HG02678 (cell line): ENCODE data around the gene NTNG1.

Experiments
- ATAC-seq: cut with Tn5 transposase; IDR thresholded peaks from one replicate; pipeline ENCODE4 v1.9.1; 2021; ENCODE audit warnings: mild to moderate bottlenecking, moderate library complexity; ENCODE audit not compliant: unreplicated experiment

NTNG1 gene

DNA sequence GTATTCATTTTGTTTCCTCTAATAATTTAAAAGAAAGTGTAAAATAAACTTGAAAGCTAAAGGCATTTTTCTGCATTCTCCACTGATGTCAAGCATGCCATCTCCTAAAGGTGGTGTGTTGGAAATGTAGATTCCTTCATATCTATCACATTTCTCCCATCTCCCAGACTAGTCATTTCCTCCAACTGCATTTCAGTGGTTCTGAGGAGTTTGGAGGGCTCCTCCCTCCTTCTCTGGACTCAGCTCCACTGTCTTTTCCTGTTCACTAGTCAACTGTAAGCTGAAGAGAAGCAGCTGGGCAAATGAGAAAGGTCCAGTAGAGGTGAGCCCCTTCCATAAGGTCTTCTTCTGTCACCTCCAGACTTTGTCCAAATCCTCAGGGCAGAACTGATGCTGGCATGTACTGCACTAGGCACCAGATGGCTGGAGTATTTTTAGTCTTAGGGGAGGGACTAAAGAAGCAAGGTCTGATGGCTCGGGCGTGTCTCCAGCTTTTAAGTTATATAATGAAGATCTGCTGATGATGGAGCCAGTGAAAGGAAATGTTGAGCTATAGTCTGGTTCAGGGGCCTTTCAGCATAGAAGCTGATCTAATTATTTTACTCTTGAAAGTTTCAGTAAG is 186.1 kb downstream of the NTNG1 start:
- ATAC-seq: no peak

DNA sequence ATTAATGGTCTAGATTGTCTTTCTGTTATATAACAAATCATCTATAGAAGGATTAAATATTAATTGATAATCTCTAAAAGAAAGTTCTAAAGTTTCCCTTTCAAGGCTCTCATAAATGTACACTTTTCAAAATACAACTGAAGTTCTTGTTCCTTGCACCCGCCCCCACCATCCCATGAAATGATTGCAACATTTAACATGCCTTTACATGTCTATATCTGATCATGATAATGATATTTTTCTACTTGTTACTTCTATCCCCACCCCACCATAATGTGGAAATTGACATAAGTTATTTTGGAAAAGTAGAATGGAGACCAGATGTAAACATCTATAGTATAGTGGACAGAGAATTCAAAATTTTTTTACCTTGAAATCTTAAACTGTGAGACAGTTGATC is 186.6 kb downstream of the NTNG1 start:
- ATAC-seq: no peak

DNA sequence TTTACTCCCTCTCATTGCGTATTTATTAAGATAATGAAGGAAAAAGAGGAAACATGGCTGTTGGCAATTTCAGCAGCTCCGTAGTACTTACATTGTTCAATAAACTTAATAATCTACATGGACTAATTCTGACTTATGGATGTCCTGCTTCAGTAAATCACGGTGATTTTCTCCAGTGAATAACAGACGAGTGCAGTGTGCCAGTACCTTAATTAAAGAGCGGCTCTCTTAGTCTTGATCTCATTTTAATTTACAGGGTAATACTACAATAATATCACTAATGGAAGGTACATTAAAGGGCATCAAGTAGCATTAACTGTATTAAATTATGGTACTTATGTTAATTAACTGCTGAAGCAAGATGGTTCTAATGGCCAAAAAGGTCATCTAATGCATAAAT is 187.2 kb downstream of the NTNG1 start:
- no peak for ATAC-seq

DNA sequence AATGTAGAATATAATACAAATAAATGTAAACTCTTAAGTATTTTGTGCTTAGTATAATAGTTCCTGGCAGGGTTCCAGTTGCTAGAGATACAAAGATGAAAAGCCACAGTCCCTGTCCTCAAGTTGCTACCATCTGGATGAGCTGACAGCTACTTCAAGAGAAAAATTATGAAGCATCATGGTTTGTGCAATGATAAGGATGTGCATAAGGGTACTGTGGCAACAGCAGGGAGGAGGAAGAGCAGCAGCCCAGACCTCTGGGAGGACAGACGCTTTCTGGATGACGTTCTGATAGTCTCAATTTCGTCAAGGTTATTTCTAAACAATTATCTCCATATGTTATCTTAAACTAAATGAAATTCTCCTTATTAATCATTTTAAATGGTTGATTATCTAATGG is 198.9 kb downstream of the NTNG1 start:
- no peak for ATAC-seq

DNA sequence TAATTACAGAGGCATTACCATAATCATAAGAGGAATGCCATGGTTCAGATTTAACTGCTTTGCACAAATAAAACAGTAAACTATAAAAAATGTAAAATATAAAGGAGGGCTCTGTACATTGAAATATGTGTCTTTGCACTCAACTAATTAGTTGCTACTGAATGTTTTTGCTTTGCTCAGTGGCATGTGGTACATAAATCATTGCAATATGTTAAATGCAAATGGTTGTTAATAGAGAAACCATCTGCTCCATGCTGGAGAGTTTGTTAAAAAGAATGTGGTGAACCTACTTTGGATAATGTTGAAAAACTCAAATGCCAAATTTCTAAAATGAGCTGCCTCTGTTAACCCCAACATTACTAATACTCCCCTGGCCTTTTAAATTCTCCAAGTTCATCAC is 201.5 kb downstream of the NTNG1 start:
- ATAC-seq: no peak

DNA sequence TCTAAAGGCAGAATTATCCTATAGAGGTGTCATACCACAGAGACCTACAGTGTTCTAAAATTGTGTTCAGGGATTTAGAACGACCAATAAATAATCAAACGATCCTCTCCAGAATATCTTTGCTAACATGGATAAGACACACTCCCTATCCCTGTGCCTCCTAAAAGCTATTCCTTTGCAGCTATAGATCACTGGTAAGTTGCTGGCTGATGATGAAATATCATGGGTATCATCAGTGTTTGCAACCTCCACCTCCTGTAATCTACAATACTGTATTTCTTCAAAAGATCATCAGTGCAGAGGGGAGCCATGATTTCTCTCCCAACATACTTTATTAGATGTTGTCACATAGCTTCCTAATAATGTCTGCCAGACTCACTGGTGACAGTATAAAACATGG is 201.9 kb downstream of the NTNG1 start:
- ATAC-seq: no peak

DNA sequence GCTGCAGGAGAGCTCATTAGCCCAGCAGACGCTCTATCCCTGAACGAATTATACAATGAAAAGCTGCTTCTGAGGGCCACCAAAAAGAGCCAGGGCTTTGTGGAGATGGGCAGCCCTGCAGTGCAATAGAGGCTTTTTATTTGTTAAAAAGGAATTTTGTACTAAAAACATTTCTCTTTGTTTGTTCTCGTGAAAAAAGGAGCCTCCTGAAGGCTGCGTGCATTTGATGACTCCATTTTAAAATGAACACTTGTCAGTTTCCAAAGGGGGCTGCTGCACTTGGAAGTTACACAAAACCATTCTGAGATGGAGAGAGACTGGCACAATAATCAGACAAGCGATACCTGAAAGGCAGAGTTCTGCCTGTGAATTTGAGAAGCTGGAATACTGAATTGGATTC is 202.8 kb downstream of the NTNG1 start:
- no peak for ATAC-seq

DNA sequence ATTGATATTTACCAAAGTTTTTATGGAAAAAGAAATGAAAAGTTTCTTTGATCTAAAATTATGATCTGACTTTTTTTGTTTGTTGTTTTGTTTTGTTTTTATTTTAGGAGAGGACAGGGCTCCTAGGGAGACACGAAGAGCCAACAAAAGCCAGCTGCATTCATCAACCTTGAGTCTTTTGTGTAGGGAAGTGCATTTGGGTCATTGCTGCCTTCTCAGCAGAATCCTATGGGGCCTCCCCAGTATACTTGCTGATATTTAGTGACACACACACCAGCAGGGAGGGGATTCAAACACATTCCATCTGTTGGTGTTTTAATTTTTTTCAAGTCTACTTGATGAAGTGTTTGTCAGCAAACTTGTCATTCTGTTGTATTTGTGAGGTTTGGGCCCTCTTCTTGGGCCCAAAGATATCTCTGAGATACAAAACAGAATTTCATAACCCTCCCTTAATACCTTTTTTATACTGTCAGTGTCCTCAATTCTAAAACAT is 203.5 kb downstream of the NTNG1 start:
- ATAC-seq: no peak

DNA sequence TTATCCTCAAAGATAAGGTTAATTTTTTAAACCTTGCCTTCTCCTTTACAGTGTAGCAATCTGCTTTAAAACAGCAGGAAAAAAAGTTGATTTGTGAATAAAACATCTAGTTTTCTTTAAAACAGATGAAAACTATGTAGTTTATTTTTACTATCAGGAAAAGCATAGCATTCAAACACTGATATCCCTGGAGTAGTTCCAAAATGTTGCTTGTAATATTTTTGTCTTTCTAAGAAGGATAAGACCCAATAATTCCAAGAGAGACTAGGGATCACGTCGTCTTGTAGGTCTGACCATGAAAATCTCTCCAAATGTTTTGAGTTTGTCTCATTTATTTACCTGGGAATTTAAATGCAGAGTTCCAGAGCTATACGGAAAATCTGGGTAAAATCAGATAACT is 204.0 kb downstream of the NTNG1 start:
- ATAC-seq: no peak

DNA sequence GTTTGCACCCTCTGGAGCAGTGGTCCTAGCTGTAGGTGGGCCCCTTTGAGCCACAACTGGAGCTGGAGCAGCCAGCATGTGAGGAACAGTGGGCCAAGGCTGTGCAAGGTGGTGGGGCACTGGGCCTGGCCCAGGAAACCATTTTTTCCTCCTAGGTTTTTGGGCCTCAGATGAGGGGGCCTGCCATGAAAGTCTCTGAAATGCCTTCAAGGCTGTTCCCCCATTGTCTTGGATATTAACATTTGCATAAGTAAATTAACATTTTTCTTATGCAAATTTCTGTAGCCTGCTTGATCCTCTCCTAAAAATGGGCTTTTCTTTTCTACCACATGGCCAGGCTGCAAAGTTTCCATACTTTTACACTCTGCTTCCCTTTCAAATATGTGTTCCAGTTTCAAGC is 212.0 kb downstream of the NTNG1 start:
- ATAC-seq: no peak

DNA sequence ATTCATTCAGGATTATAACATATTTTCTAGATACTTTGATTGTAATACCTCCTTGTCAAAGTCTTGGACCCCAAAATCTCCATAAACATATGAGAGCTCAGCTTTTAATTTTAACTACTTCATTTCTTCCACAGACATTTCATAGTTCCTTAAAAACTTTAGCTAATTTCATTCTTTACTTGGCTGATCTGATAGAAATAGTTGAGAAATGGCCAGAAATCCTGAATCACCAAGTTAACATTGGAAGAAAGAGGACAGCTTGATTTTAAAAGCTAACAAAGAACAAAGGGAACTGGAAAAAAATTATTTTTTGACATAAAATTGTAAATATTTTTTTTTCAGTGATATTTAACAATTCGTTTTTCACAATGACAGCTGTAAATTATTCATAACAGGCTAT is 216.5 kb downstream of the NTNG1 start:
- no peak for ATAC-seq

DNA sequence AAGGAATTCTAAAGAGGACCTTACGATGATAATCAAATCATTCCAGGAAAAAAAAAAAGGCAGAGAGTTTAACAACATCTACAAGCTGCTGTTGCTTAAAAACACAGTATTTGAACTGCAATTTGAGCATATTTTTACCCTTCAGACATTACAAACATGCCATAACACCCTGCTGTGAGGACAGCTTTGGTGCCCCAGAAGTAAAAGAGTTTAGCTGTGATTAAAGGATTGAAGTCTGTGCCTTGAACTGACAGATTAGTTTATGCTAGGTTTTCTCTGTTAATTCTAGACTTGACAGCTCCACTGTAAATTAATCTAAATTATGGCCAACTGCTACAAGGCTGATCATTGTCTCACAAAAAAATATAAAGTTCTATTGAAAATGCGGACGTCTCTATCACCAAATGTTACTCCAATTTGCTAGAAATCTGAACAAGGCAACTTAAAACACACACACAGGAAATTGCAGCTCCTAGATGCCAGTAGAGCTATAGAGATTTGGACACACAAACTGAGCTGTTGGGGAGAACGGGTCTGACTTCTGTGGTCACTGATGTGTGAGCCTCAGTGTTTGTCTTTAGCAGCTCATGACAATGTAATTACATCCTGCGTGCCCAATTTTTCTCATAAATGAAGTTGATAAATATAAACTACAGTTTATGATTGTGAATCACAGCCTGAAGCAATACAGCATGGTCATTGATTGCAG is 217.9 kb downstream of the NTNG1 start:
- no peak for ATAC-seq

DNA sequence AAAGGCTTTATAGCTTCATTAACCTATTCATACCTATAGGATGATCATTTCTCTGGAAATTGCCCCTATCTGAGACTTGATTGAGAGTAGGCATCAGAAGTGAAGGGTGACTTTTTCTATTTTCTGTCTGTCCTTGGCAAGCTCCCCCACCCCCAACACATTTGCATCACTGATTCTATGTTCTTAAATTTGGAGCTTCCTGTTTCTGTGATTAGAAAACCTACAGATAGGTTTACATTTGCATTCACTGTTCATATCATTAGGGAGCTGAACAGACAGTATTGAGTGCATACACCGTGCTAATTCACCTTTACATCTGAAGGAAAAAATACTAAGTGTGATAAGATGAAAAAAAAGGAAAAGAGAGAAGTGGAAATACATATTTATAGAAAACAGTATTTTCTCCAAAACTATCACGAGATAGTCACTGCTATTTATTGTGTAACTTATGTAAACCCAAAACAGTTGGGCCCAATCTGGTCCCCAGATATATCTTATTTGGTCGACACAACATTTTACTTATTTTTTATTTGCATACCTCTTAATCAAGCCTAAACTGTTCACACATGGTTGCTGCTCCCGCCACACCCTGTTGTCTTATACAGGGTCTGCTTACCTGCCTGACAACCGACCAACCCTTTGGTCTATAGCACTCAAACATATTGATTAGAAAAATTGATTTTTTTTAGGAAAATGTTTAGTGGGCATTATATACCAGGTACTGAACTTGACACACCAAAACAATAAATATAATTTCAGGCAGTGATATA is 218.8 kb downstream of the NTNG1 start:
- ATAC-seq: no peak

DNA sequence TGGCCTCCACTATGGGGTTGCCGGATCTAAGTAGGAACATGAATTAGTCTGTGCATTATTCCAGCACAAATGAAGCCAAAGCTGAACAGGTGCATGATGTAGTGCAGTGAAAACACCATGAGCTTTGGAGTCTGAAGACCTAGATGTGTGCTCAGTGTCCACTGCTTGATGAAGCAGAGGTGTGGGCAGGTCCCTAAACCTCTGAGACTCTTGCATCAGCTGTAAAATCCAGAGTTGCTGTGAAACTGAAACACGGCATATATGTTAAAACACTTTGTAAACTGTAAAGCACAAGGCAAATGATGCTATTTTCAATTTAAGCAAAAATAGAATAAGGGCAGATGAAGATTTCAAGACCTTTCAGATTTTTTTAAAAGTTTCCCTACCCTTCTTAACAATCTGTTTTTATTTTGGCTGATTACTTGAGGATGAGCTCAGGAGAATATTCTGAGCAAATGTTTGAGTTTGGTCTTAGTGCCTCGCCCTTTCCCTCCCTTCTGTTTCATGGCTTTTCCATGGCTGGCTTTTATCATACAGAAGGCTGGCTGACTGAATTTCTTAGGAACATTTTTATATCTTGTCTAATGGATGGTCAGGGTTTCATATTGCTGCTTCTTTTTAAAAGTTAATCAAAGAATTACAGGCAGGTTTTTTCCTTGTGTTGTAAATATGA is 221.8 kb downstream of the NTNG1 start:
- ATAC-seq: peak; percentile 59

DNA sequence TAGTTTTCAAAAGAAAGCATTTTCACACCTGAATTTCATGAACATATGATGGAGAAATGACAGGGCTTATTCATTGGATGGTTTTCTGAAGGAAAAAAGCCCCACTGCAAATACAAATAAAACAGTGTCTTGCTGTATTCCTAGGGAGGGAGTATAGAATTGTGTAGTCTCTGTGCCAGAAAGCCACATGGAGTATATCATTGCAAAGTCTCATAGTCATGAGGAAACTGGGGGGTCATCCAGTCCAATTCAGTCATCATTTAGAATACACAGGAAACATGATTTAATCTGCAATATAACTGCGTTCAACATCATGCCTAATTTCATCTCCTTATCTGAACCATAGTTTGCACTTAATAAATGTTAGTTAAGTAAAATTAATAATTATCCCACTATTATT is 222.3 kb downstream of the NTNG1 start:
- ATAC-seq: no peak

DNA sequence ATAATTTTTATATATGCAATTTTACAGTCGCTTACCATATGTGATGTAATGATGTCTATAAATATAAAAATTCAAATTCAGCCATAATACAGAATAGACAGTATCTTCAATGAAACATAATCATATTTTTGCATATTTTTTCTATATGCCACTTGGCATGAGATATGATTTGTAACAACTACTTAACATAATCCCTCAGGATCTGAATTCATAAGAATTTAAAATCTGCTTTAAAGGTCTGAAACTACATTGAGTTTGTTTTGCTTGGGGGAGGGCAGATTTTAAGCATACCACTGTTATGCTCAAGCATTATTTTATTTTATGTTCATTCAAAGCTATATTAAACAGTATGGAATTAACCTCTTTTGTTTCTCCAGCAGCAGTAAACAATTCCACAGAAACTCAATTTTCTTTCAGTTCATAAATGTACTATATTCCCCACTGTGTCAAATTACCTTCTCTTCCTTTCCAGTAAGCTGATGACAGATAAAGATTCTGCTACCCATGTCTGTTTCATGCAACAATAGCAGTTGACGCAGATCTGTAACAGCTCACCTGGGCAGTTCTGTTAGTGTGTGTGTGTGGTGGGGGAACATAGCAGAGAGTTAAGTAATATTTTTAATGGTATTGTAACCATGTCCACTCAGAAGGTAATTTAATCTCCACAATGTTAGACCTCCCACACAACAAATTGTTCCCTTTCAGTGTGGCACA is 224.8 kb downstream of the NTNG1 start:
- ATAC-seq: no peak

DNA sequence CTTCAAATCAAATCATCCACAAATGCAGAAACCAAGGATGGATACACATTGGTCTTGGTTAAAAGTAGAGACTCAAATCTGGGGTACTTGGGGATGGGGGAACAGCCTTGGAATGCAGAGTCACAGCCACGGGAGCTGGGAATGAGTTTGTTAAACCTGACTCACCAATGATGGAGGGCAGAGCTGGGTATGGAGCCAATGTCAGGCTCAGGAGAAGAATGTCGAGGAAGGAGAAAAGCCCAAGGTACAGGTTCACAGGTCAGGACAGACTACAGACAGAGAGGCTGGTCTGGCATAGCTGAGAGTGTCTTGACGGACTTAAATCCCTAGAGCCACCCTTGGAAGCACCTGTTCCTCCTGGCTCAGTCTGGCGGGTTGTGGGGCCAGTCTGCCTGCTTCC is 237.6 kb downstream of the NTNG1 start:
- no peak for ATAC-seq

DNA sequence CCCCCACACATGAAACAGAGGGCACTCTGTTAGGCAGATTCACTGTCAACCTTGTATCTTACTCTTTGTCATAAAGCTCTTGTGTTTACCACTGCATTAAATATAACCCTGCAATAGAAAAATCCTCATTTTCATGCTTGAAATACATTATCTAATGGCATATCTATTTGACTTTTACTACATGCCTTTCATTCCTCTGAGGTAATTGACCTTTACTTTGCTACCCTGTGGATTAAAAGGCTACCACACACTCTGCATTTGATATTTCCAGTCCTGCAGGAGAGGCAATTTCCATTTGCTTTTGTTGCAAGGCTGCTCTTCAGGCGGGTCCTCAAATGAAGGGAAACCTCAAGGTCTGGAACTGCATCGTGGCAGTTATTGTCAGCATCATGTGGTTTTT is 238.0 kb downstream of the NTNG1 start:
- no peak for ATAC-seq

DNA sequence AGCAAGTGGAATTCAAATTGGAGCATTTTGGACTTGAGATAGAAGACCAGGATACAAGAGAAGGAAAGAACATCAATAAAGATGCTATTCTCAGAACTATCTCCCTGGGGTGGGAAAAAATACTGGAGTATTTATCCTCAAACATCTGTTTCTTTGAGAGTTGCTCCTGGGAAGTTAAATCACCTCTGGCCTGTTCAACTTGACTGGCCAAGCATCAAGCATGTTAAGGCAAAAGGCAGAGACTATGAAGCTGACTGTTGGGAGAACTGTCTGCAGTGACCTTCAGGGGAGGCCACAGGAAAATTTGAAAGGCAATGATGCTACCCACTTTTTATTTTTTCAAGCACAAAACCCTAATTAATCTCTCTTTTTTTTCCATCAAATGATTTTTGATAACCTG is 239.0 kb downstream of the NTNG1 start:
- no peak for ATAC-seq

DNA sequence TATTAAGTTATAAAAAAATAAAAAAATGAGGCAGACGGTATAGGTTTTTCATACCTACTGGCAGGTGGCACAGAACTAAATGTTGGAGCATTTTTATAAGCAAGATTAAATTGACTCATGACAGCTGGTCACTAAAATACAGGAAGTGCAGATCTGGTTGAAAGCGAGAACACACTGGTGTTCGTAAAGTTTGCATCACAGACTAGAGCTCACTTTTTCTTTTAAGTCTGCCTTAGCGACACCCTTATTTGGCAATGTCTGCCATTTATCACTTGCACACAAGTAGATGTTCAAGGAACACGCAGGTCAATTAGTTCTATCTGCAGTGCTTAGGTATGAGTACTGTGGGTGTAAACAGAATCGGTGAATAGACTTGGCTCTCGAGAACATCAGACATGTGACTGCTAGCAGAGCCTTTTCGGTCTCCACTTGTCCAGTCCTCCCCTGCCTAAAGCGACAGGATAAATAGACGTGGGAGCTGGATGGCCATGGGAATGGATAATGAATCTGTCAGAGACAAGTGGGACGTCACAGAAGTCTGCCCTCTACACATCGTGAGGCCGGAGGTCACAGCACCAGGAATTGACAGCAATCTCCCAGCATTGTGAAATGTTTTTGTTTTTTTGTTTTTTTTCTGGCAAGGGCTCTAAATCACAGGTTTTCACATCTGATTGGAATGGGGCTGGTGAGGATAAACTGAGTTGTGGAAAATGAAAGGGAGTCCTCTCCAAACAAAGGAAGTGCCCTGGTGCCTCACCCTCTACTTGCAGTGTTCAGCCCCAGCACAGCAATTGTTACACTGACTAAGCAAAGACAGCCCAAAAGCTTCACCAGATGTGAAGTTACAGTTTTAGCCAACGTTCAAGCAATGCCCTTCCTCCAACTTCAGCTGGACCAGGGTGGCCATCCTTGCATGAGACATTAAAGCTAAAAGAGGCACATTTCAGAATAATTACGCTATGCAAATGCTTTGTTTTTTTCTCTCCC is 248.9 kb downstream of the NTNG1 start:
- no peak for ATAC-seq
